Neural cell (in vitro differentiated cells): Measurements from ENCODE around the gene HTATSF1. TPM values are rescaled to one million over a fixed set of nuclear protein-coding genes. Genes with fewer than 3 reads are reported as not detected.

ENCODE experiments used
- H2AFZ ChIP-seq: fragments of 200-600, 300-800 bp; sonication (generic), shearing (Covaris generic); 2 replicates; pipeline ENCODE4 v1.6.0; 2014; ENCODE audit warnings: low read depth, mild to moderate bottlenecking, antibody characterized with exemption, low read length, moderate library complexity
- H3F3A ChIP-seq: fragments of 200-600 bp; shearing (Covaris generic); 2 replicates; pipeline ENCODE4 v1.6.1; 2016; ENCODE audit warnings: mild to moderate bottlenecking, moderate library complexity, mixed read lengths, antibody characterized with exemption, low read length; ENCODE audit not compliant: insufficient read depth, poor library complexity, severe bottlenecking
- H3K27ac ChIP-seq: fragments of 200-600, 300-800 bp; sonication (generic), shearing (Covaris generic); 2 replicates; pipeline ENCODE4 v1.5.1; 2014; ENCODE audit warnings: mild to moderate bottlenecking, low read length, moderate library complexity
- H3K27me3 ChIP-seq: fragments of 300-800, 200-600 bp; sonication (generic), shearing (Covaris generic); 2 replicates; pipeline ENCODE4 v1.6.0; 2014; ENCODE audit warnings: mild to moderate bottlenecking, low read depth, low read length, moderate library complexity; ENCODE audit not compliant: insufficient read depth
- H3K36me3 ChIP-seq: fragments of 300-800, 200-600 bp; sonication (generic), shearing (Covaris generic); 2 replicates; pipeline ENCODE4 v1.5.1; 2014; ENCODE audit warnings: mild to moderate bottlenecking, antibody characterized with exemption, low read length, moderate library complexity; ENCODE audit not compliant: insufficient read depth
- H3K4me2 ChIP-seq: fragments of 300-800, 200-600 bp; sonication (generic), shearing (Covaris generic); 2 replicates; pipeline ENCODE4 v1.6.0; 2014; ENCODE audit warnings: mild to moderate bottlenecking, low read length
- H3K4me3 ChIP-seq: fragments of 300-800, 200-600 bp; sonication (generic), shearing (Covaris generic); 2 replicates; pipeline ENCODE4 v1.5.1; 2014; ENCODE audit warnings: mild to moderate bottlenecking, low read length, moderate library complexity
- H3K79me2 ChIP-seq: fragments of 200-600 bp; shearing (Covaris generic); replicated peaks from 2 replicates; pipeline ENCODE4 v1.6.0; 2014; ENCODE audit warnings: mild to moderate bottlenecking, low read length, moderate library complexity; ENCODE audit not compliant: insufficient read depth
- H3K9ac ChIP-seq: fragments of 300-800, 200-600 bp; sonication (generic), shearing (Covaris generic); 2 replicates; pipeline ENCODE4 v1.6.1; 2016; ENCODE audit warnings: mild to moderate bottlenecking, low read length, mixed read lengths
- H3K9me2 ChIP-seq: fragments of 200-600 bp; shearing (Covaris generic); 2 replicates; pipeline ENCODE4 v1.6.1; 2016; ENCODE audit warnings: mild to moderate bottlenecking, low read length, mixed read lengths; ENCODE audit not compliant: insufficient read depth
- H3K9me3 ChIP-seq: fragments of 200-600, 300-800 bp; sonication (generic), shearing (Covaris generic); 2 replicates; pipeline ENCODE4 v1.6.1; 2016; ENCODE audit warnings: mild to moderate bottlenecking, mixed run types, low read length, moderate library complexity, mixed read lengths
- H4K20me1 ChIP-seq: fragments of 200-600 bp; shearing (Covaris generic); 2 replicates; pipeline ENCODE4 v1.6.1; 2016; ENCODE audit warnings: mild to moderate bottlenecking, mixed run types; ENCODE audit not compliant: insufficient read depth
- EP300 ChIP-seq: fragments of 450-650 bp; conservative IDR thresholded peaks from 2 replicates; pipeline ENCODE4 v1.6.1; 2014; ENCODE audit warnings: antibody characterized with exemption, mild to moderate bottlenecking, moderate library complexity; ENCODE audit not compliant: poor library complexity, severe bottlenecking
- EZH2 ChIP-seq: fragments of 200-600, 300-800 bp; shearing (Covaris generic), sonication (generic); IDR thresholded peaks from 2 replicates; pipeline ENCODE4 v1.6.1; 2014; ENCODE audit warnings: antibody characterized with exemption, low read length, borderline replicate concordance, mild to moderate bottlenecking; ENCODE audit not compliant: insufficient read depth, poor library complexity, severe bottlenecking
- MXI1 ChIP-seq: fragments of 450-650 bp; conservative IDR thresholded peaks from 2 replicates; pipeline ENCODE4 v1.6.1; 2014; ENCODE audit warnings: antibody characterized with exemption, mild to moderate bottlenecking; ENCODE audit not compliant: poor library complexity, severe bottlenecking
- POLR2AphosphoS5 ChIP-seq: IDR thresholded peaks from 2 replicates; pipeline ENCODE4 v1.6.1; 2012
- RAD21 ChIP-seq: fragments of 450-650 bp; conservative IDR thresholded peaks from 2 replicates; pipeline ENCODE4 v1.6.1; 2014; ENCODE audit warnings: antibody characterized with exemption, mild to moderate bottlenecking, moderate library complexity
- REST ChIP-seq: IDR thresholded peaks from 2 replicates; pipeline ENCODE4 v1.6.1; 2012; ENCODE audit warnings: borderline replicate concordance
- SMC3 ChIP-seq: fragments of 450-650 bp; conservative IDR thresholded peaks from 2 replicates; pipeline ENCODE4 v1.6.1; 2014; ENCODE audit warnings: antibody characterized with exemption, mild to moderate bottlenecking, moderate library complexity; ENCODE audit not compliant: poor library complexity
- TAF1 ChIP-seq: IDR thresholded peaks from 2 replicates; pipeline ENCODE4 v1.6.1; 2012; ENCODE audit warnings: low read depth
- polyA plus RNA-seq: library from polyadenylated mRNA; depleted of rRNA; stranded (reverse); fragments of >200 nt; gene quantifications from 2 replicates; pipeline ENCODE4 v1.2.3, GENCODE V29; 2014
- TF ChIP-seq, protein P1 (sequence below): fragments of 450-650 bp; IDR thresholded peaks from 2 replicates; pipeline ENCODE4 v1.5.1; 2014; ENCODE audit warnings: antibody characterized with exemption, mild to moderate bottlenecking, moderate library complexity; ENCODE audit not compliant: poor library complexity, severe bottlenecking

HTATSF1 gene
- polyA plus RNA-seq, 1 donor from 2014 or later = 137 TPM

GRCh38 chrX:136534131-136534530 lies 36.7 kb downstream of the HTATSF1 start:
- H3K79me2 ChIP-seq = no peaks in the 10 kb centered on the region
- no peaks in the 10 kb centered on the region for H4K20me1 ChIP-seq
- no peaks in the 10 kb centered on the region for H3K9me2 ChIP-seq
- H3K27me3 ChIP-seq = no peaks in the 10 kb centered on the region
- no peak overlapping the region for H2AFZ ChIP-seq
- no peak overlapping the region for H3K4me2 ChIP-seq
- no peak for TF ChIP-seq POLR2AphosphoS5
- TF ChIP-seq TAF1 = no peak
- TF ChIP-seq RAD21 = no peak
- no peak for TF ChIP-seq SMC3
- TF ChIP-seq REST = no peak
- TF ChIP-seq EZH2 = no peak
- TF ChIP-seq MXI1 = no peak
- TF ChIP-seq EP300 = no peak
- no peaks in the 10 kb centered on the region for H3K36me3 ChIP-seq
- H3K4me3 ChIP-seq = no peak overlapping the region
- no peak overlapping the region for H3K27ac ChIP-seq
- H3F3A ChIP-seq = no peaks in the 10 kb centered on the region
- no peaks in the 10 kb centered on the region for H3K9me3 ChIP-seq
- no peak overlapping the region for H3K9ac ChIP-seq

DNA sequence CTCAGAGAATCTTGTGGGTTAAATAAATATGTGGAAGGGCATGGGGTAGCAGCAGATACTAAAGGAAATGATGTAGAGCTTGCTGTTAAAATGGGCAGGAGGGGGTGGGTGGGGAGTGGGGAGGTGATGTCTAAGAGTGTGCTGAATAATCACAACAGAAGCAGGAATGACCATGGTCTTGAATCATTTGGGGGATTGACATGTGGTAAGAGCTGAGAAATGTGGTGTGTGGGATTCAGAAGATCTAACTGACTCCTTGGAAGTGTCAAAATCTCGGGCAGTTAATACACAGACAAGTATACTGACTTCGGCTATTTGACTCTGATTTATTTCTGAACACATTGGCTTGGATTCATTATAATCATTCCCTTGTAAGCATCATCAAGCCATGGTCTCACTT lies 41.4 kb downstream of the HTATSF1 start:
- Histone ChIP-seq H3K4me3 (no peak overlapping the region), H3K9me3 (no peaks in the 10 kb centered on the region), H3K9me2 (no peaks in the 10 kb centered on the region), H4K20me1 (no peaks in the 10 kb centered on the region), H3K4me2 (no peak overlapping the region), H3K27me3 (no peaks in the 10 kb centered on the region), H3K27ac (no peak overlapping the region), H3F3A (no peaks in the 10 kb centered on the region), H3K9ac (no peak overlapping the region), H2AFZ (no peak overlapping the region), H3K36me3 (no peaks in the 10 kb centered on the region), H3K79me2 (no peaks in the 10 kb centered on the region)
- TF ChIP-seq MXI1 (no peak), RAD21 (no peak), TAF1 (no peak), EZH2 (no peak), SMC3 (no peak), EP300 (no peak), REST (no peak), POLR2AphosphoS5 (no peak)
- TF ChIP-seq, protein P1, sequence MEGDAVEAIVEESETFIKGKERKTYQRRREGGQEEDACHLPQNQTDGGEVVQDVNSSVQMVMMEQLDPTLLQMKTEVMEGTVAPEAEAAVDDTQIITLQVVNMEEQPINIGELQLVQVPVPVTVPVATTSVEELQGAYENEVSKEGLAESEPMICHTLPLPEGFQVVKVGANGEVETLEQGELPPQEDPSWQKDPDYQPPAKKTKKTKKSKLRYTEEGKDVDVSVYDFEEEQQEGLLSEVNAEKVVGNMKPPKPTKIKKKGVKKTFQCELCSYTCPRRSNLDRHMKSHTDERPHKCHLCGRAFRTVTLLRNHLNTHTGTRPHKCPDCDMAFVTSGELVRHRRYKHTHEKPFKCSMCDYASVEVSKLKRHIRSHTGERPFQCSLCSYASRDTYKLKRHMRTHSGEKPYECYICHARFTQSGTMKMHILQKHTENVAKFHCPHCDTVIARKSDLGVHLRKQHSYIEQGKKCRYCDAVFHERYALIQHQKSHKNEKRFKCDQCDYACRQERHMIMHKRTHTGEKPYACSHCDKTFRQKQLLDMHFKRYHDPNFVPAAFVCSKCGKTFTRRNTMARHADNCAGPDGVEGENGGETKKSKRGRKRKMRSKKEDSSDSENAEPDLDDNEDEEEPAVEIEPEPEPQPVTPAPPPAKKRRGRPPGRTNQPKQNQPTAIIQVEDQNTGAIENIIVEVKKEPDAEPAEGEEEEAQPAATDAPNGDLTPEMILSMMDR = no peak
